Ishikawa (cell line): Measurements from ENCODE around the gene RTEL1.

ENCODE experiments used
- CEBPB ChIP-seq: IDR thresholded peaks from 2 replicates; pipeline ENCODE4 v1.6.1; 2012
- CREB1 ChIP-seq: IDR thresholded peaks from 2 replicates; pipeline ENCODE4 v1.6.1; 2012; ENCODE audit warnings: low read depth
- EGR1 ChIP-seq: IDR thresholded peaks from 2 replicates; pipeline ENCODE4 v1.6.1; 2012
- EP300 ChIP-seq: IDR thresholded peaks from 2 replicates; pipeline ENCODE4 v1.6.1; 2012; ENCODE audit warnings: borderline replicate concordance
- FOXM1 ChIP-seq: IDR thresholded peaks from 2 replicates; pipeline ENCODE4 v1.6.1; 2012; ENCODE audit warnings: low read depth, borderline replicate concordance
- NFIC ChIP-seq: IDR thresholded peaks from 2 replicates; pipeline ENCODE4 v1.6.1; 2012
- RAD21 ChIP-seq: IDR thresholded peaks from 2 replicates; pipeline ENCODE4 v1.6.1; 2012; ENCODE audit warnings: low read depth
- TAF1 ChIP-seq: IDR thresholded peaks from 2 replicates; pipeline ENCODE4 v1.6.1; 2012; ENCODE audit warnings: low read depth, mild to moderate bottlenecking
- TCF12 ChIP-seq: IDR thresholded peaks from 2 replicates; pipeline ENCODE4 v1.6.1; 2012; ENCODE audit warnings: low read depth
- TEAD4 ChIP-seq: IDR thresholded peaks from 2 replicates; pipeline ENCODE4 v1.6.1; 2012
- YY1 ChIP-seq: IDR thresholded peaks from 2 replicates; pipeline ENCODE4 v1.6.1; 2012; ENCODE audit warnings: low read depth
- ZBTB7A ChIP-seq: IDR thresholded peaks from 2 replicates; pipeline ENCODE4 v1.6.1; 2012; ENCODE audit warnings: low read depth
- TF ChIP-seq, protein P1 (sequence below): IDR thresholded peaks from 2 replicates; pipeline ENCODE4 v1.6.1; 2012
- TF ChIP-seq, protein P2 (sequence below): IDR thresholded peaks from 2 replicates; pipeline ENCODE4 v1.6.1; 2012; ENCODE audit warnings: low read depth, mild to moderate bottlenecking
- TF ChIP-seq, protein P3 (sequence below): IDR thresholded peaks from 2 replicates; pipeline ENCODE4 v1.6.1; 2012

The RTEL1 gene

DNA sequence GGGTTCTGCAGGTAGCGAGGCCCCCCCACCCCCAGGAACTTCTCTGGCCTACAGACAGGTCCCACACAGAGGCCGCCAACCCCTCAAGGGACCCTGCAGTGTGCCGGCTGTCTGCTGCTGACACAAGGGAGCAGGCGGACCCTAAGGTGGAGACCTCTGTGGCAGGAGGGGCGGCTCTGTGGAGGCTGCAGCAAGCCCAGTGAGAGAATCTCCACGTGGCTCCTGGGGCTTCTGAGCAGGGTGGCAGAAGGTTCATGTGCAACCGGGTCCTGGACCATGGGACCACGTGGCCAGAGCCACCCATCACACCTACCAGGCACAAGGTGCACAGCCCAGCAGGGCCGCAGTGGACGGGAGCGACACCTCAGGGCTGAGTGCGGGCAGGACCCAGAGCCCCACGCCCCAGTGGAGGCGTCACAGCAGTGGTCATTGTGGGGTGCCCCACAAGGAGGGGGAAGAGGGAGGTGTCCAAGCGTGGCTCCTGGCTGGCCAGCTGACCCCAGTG lies 45.4 kb downstream of the RTEL1 start:
- no peak for TF ChIP-seq CEBPB
- TF ChIP-seq TCF12: no peak
- no peak for TF ChIP-seq YY1
- TF ChIP-seq ZBTB7A: no peak
- TF ChIP-seq, protein P1, sequence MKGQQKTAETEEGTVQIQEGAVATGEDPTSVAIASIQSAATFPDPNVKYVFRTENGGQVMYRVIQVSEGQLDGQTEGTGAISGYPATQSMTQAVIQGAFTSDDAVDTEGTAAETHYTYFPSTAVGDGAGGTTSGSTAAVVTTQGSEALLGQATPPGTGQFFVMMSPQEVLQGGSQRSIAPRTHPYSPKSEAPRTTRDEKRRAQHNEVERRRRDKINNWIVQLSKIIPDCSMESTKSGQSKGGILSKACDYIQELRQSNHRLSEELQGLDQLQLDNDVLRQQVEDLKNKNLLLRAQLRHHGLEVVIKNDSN: no peak

DNA sequence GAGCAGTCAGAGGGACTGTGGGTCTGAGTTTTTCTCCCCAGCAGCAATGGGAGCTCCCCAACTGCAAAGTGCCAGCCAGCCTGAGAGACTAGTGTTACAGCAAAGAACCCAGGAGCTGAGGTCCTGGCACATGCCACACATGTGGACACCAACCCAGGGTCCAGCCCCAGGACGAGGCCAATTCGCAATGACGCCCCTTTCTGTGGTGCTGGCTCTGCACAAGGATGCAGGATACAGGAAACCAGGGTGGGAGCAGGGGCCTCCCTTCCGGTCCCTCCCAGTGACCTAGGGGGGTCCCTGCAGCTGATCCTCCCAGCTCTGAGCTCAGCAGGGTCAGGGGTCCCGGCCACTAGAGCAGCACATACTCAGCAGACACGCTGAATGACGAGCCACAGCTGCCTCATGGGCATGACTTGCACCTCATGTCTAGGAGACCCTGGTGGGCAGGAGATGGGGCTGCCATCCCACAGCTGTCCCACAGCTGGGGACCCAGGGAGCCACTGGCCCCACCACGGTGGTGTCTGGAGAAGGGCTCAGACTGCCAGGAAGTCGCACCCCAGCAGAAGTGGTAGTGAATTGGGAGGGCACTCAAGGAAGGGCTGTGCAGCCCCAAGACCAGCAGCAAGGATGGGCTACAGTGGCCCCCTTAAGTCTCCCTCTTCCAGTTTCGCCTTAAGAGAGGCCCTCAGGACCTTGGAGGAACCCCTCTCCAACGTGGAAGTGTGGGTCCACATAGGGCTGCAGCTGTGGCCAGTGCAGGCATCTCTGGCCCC lies 46.0 kb downstream of the RTEL1 start:
- TF ChIP-seq RAD21 (no peak), CEBPB (no peak), CREB1 (no peak), YY1 (no peak), TAF1 (no peak), NFIC (no peak), TEAD4 (no peak), TCF12 (no peak), ZBTB7A (no peak), FOXM1 (no peak), EGR1 (no peak), EP300 (no peak)
- TF ChIP-seq, protein P1: no peak
- TF ChIP-seq, protein P2, sequence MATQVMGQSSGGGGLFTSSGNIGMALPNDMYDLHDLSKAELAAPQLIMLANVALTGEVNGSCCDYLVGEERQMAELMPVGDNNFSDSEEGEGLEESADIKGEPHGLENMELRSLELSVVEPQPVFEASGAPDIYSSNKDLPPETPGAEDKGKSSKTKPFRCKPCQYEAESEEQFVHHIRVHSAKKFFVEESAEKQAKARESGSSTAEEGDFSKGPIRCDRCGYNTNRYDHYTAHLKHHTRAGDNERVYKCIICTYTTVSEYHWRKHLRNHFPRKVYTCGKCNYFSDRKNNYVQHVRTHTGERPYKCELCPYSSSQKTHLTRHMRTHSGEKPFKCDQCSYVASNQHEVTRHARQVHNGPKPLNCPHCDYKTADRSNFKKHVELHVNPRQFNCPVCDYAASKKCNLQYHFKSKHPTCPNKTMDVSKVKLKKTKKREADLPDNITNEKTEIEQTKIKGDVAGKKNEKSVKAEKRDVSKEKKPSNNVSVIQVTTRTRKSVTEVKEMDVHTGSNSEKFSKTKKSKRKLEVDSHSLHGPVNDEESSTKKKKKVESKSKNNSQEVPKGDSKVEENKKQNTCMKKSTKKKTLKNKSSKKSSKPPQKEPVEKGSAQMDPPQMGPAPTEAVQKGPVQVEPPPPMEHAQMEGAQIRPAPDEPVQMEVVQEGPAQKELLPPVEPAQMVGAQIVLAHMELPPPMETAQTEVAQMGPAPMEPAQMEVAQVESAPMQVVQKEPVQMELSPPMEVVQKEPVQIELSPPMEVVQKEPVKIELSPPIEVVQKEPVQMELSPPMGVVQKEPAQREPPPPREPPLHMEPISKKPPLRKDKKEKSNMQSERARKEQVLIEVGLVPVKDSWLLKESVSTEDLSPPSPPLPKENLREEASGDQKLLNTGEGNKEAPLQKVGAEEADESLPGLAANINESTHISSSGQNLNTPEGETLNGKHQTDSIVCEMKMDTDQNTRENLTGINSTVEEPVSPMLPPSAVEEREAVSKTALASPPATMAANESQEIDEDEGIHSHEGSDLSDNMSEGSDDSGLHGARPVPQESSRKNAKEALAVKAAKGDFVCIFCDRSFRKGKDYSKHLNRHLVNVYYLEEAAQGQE: no peak
- TF ChIP-seq, protein P3, sequence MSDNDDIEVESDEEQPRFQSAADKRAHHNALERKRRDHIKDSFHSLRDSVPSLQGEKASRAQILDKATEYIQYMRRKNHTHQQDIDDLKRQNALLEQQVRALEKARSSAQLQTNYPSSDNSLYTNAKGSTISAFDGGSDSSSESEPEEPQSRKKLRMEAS: no peak

DNA sequence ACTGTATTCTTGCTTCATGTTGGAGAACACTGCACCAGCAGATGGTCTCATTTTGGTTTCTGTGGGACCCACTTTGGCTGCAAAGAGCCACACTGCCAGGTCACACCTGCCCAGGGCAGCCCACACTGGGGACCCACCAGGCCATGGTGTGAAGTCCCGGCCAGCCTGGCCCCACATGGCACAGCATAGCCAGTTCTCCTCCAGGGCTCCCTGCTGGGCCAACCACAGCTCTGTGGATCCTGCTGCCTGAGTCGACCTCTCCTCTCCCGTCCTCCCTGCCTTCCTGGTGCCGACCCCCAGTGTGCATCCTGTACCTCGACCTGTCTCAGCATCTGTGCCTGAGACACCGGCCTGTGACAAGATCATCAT lies 46.6 kb downstream of the RTEL1 start:
- no peak for TF ChIP-seq RAD21
- no peak for TF ChIP-seq NFIC
- no peak for TF ChIP-seq ZBTB7A
- no peak for TF ChIP-seq TEAD4
- TF ChIP-seq, protein P3: no peak
- no peak for TF ChIP-seq TAF1
- TF ChIP-seq TCF12: no peak

DNA sequence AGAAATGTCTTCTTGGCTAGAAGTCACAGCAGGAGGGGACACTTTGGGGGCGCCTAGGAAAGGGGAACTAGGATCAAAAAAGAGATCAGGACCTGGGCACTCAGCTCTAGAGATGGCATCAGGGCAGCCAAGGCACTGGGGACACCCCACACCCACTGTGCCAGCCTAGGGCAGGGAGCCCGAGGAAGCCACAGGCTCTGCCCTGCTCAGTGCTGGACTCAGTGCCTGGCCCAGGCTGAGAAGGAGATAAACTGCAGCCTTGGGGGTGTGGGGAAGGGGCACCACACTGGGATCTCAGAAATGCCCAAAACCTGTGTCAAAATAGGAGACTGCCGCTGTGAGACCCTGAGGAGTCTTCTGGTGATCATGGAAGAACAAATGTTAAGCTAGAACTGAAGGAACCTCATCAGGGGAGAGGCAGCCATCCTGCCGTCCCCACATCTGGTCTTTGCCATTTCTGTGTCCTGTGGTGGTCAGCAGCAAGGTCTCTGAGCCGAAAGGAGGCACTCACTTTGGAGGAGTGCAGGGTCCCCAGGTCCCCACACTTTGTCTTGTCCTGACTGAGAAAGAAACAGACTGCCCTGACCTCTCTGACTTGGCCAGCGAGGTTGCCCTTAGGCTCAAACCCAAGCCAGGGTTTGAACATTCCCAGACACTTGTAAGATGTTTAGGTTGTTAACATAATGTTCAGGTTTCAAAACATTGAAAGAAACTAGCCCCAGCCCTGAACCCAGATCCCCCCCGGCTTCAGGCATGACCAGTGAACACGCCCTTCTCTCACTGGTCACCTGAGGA lies 47.3 kb downstream of the RTEL1 start:
- TF ChIP-seq CEBPB (no peak), CREB1 (no peak), RAD21 (no peak), NFIC (no peak), YY1 (no peak), TCF12 (no peak), EGR1 (no peak), FOXM1 (no peak), TAF1 (no peak), TEAD4 (no peak), EP300 (no peak), ZBTB7A (no peak)
- TF ChIP-seq, protein P1: no peak
- TF ChIP-seq, protein P2: no peak
- TF ChIP-seq, protein P3: no peak

DNA sequence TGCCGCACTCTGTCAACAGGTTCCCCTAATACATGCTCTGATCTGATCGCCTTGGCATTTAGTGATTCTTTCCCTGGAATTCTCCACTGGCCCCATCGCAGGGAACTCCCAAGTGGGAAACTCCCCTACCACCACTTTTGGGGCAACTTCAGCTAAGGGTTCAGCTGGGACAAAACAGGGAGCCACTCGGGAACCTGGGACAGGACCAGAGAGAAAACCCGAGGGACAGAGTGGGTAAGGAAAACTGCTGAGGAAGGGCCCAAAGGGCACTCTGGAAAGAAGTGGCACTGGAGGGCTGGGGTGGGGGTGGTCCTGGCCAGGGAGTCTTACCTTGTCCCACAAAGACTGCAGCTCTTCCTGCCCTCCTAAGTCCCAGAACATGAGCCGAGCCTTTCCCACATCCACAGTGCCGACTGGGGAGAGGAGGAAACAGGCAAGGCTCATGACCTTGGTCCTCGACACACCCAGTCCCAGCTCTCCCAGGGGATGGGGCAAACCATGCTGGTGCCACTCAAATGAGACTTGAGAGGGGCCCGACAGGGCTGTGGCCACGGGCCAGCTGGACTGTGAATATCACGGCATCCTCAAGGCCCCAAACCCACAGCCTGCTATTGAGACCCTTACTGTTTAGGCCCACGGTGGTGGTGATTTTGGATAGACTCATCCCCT lies 48.0 kb downstream of the RTEL1 start:
- no peak for TF ChIP-seq NFIC
- TF ChIP-seq TEAD4: no peak
- TF ChIP-seq CREB1: no peak
- TF ChIP-seq ZBTB7A: no peak
